ENCODE results near the gene XYLT1.
"Not testable (repeated sequence)": the region's sequence is repeated elsewhere in the genome, so short reads cannot be mapped to it uniquely, and the experiment has no call there.

Gene XYLT1

DNA sequence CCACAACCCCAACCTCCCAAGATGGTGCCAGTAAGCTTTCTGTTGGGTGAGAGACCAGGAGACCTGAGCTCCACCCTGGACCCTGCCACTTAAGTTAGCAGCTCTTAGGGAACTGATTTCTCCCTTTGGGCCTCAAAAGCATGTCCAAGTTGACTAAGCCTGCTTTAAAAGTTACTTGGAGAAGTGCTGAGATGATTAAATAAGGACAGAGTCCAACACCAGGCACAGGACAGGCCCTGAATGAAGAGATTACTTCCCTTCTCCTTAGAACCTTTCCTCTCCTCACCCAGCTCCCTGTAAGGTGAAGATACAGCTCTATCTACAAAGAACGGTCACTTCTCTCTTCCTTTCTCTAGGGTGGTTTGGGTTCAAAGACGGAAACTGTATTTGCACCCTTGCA lies 162.6 kb downstream of the XYLT1 start:
- DNase-seq (ENCODE audit: insufficient read length, low spot score), result no peak
- TF ChIP-seq POLR2A (IDR thresholded peaks at IDR 0.05; ENCODE audit: low read depth, low read length), result no peak
- FAIRE-seq, result no peak

DNA sequence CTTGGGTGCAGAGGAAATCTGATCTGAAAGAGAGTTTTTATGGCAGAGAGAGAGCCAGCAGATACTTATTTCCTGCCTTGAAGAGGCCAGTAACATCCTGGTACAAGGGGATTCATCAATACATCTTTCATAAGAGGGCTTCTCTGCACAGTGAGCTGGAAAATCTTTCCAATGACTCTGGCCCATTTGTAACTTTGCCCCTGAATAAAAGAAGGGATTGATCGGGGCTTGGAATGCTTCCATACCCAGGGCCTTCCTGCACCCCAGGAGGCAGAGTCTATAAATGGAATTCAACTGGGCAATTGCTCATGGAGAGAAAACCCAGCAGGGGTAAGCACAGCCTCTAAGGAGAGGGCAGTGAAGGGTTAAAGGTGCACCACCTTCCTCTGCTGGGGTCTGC lies 163.3 kb downstream of the XYLT1 start:
- FAIRE-seq (no peak), DNase-seq (ENCODE audit: insufficient read length, low spot score) (no peak)
- TF ChIP-seq POLR2A (IDR thresholded peaks at IDR 0.05; ENCODE audit: low read depth, low read length), result no peak

DNA sequence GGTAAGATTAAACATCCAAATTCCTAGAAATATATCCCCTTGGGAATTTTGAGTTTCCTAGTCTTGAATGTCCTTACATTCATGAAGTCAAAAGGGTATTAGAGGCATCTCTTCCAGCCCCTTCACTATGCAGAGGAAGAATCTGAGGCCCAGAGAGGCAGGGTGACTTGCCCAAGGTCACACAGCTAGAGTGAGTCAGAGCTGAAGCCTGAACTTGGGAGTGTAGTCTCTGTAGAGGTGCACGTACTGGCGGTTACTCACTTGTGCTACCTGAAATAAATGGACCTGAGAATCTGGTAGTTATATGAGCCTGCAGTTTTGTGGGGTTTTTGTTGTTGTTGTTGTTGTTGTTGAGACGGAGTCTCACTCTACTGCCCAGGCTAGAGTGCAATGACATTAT lies 164.0 kb downstream of the XYLT1 start:
- DNase-seq (ENCODE audit: insufficient read length, low spot score), result no peak
- TF ChIP-seq POLR2A (IDR thresholded peaks at IDR 0.05; ENCODE audit: low read depth, low read length), result no peak
- FAIRE-seq, result no peak

DNA sequence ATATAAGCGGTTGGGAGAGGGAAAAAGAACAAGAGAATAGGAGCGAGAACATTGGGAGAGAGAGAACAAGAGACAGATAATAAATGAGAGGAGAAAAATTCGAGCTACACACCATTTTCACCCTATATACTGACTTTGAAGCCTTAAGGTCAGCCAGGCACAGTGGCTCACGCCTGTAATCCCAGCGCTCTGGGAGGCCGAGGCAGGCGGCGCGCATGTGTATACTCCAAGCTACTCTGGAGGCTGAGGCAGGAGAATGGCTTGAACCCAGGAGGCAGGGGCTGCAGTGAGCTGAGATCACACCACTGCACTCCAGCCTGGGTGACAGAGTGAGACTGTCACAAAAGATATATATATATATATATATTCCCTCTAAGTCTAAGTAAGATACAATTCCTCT lies 164.5 kb downstream of the XYLT1 start:
- not testable (repeated sequence) for FAIRE-seq; DNase-seq (ENCODE audit: insufficient read length, low spot score)

GRCh38 chr16:17305694-17306093 lies 165.1 kb downstream of the XYLT1 start:
- TF ChIP-seq POLR2A (IDR thresholded peaks at IDR 0.05; ENCODE audit: low read depth, low read length), result no peak
- no peak for DNase-seq (ENCODE audit: insufficient read length, low spot score)
- no peak for FAIRE-seq

DNA sequence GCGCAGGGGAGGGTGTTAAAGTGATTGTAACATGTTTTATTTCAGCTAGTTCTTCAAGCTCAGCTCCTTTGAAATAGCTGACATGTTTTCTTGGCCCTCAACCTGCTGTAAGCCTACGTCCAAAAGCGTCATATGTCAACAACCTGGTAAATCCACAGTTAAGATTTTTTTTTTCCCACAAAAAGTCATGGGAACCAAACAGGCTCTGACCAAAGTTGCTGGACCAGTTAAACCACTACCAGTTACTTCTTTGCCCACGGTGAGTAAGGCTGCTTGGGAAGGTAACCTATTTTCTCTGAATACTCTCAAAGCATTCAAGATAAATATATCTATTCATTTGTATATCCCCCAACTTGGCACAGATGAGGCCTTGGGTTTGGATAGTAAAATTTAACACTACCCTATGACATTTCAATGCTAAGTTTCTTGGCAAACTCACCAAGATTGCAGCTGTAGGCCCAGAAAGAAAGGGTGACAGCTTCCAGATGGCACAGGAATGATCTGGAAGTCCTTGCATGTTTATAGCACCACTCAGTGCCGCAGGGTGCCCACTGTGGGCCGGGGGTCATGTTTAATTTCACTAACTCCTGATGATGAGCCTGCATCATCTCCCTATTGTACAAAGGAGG lies 166.2 kb downstream of the XYLT1 start:
- FAIRE-seq, result no peak
- no peak for DNase-seq (ENCODE audit: insufficient read length, low spot score)
- no peak for TF ChIP-seq POLR2A (IDR thresholded peaks at IDR 0.05; ENCODE audit: low read depth, low read length)

GRCh38 chr16:17304106-17304490 lies 166.7 kb downstream of the XYLT1 start:
- no peak for TF ChIP-seq POLR2A (IDR thresholded peaks at IDR 0.05; ENCODE audit: low read depth, low read length)
- FAIRE-seq (no peak), DNase-seq (ENCODE audit: insufficient read length, low spot score) (no peak)

DNA sequence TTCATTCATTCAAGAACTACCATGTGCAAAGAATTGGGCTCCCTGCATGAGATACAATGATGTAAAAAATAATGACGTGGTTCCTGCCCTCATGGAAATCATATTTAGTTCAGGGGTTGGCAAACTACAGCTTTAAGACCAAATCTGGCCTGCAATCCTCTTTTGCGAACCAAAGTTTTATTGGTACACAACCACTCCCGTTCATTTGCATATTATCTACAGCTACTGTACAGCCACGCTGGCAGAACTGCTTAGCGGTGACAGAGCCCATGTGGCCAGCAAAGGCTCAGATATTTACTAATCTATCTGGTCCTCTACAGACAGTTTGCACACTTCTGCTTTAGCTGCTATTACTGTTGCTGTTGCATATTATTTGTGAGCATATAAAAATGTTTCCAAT lies 167.7 kb downstream of the XYLT1 start:
- FAIRE-seq, result no peak
- no peak for DNase-seq (ENCODE audit: insufficient read length, low spot score)
- TF ChIP-seq POLR2A (IDR thresholded peaks at IDR 0.05; ENCODE audit: low read depth, low read length), result no peak

DNA sequence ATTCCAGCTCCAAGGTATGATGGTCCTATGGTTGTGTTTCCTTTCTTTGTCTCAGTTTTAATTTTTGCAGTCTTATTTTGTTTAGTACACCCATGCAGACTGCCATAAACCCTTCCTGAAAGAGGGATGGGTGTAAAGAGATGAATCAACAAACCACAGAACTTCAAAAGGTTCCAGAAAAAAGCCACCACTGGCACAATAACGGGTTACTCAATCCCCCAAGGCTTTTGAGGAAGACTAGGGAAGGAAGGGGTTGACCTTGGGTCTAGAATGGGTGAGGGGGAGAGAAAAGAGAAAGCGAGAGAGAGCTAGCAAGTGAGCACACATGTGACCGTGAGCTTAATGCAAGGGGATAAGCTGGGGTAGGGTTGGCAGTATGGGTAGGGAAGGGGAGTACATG lies 168.1 kb downstream of the XYLT1 start:
- no peak for TF ChIP-seq POLR2A (IDR thresholded peaks at IDR 0.05; ENCODE audit: low read depth, low read length)
- FAIRE-seq, result no peak
- DNase-seq (ENCODE audit: insufficient read length, low spot score), result no peak

DNA sequence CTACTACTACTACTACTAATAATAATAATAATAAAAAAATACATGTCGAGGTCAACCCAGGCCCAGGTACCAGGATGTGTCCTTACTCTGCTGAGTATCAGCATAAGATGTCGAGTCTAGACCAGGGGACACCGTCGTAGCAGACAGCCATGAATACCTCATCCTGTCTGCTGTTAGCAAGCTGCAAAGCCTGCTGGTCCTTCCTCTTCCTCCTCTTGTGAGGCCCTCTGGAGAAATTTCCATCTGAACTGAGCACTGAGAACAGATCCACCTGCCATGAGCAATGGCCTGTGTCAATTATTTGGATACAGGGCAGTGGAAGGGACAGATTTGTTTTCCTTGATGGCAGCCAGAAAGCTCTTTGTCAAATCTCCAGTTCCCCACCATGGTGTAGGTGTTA lies 168.5 kb downstream of the XYLT1 start:
- FAIRE-seq (no peak), DNase-seq (ENCODE audit: insufficient read length, low spot score) (no peak)
- TF ChIP-seq POLR2A (IDR thresholded peaks at IDR 0.05; ENCODE audit: low read depth, low read length), result no peak

DNA sequence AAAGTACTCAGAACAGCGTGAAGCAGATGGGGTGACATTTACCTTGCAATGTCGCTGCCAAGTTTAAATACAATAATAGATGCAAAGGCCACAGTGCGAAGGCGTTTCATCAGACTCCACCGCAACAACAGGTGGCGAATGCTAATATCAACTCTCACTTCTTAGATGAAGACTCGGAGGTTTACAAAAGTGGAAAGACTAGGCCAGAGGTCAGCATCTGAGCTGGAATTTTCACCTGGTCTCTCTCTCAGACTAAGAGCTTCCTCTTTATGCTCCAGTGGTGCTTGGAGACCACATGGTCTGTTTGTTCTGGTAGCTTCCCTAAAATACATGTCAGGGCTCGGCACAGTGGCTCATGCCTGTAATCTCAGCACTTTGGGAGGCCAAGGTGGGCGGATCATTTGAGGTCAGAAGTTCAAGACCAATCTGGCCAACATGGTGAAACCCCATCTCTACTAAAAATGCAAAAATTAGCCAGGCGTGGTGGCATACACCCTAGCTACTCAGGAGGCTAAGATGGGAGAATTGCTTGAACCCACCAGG lies 169.1 kb downstream of the XYLT1 start:
- FAIRE-seq (no peak), DNase-seq (ENCODE audit: insufficient read length, low spot score) (no peak)
- TF ChIP-seq POLR2A (IDR thresholded peaks at IDR 0.05; ENCODE audit: low read depth, low read length), result no peak

DNA sequence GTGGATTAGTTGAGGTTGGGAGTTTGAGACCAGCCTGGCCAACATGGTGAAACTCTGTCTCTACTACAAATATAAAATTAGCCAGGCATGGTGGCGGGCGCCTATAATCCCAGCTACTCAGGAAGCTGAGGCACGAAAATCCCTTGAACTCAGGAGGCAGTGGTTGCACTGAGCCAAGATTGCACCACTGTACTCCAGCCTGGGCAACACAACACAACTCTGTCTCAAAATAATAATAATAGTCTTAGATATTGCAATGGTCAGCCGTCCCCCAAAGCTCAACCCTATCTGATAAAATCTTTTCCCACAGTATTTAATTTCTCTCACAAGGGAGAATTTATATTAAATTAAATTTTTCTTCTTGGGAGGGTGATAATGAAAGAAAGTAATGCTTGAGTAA lies 169.6 kb downstream of the XYLT1 start:
- FAIRE-seq (no peak), DNase-seq (ENCODE audit: insufficient read length, low spot score) (no peak)
- TF ChIP-seq POLR2A (IDR thresholded peaks at IDR 0.05; ENCODE audit: low read depth, low read length), result no peak

DNA sequence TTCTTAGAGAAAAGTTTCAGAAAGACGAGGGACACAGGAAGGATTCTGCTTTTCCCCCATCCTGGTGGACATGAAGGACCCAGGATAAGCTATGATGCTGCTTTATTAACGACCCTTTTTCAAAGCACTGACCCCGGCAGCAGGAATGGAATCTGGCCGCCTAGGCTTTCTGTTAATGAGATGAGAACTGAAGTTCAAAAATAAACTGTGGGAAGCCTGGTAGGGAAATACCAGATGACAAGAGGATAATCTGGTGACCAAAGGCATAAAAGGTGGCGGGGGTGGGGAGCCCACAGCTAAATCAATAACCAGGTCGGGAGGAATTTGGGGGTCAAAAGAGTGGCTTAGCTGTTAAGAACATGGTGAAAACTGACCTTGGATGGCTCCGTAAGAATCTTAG lies 171.0 kb downstream of the XYLT1 start:
- DNase-seq (ENCODE audit: insufficient read length, low spot score), result no peak
- TF ChIP-seq POLR2A (IDR thresholded peaks at IDR 0.05; ENCODE audit: low read depth, low read length), result no peak
- no peak for FAIRE-seq

- no peak for FAIRE-seq
- no peak for DNase-seq (ENCODE audit: insufficient read length, low spot score)
- TF ChIP-seq POLR2A (IDR thresholded peaks at IDR 0.05; ENCODE audit: low read depth, low read length), result no peak
These were observed 172.5 kb downstream of the XYLT1 start for GRCh38 chr16:17298238-17298637.

- DNase-seq (ENCODE audit: insufficient read length, low spot score), result no peak
- FAIRE-seq, result no peak
- TF ChIP-seq POLR2A (IDR thresholded peaks at IDR 0.05; ENCODE audit: low read depth, low read length), result no peak
These were observed 174.3 kb downstream of the XYLT1 start for GRCh38 chr16:17296431-17296830.

DNA sequence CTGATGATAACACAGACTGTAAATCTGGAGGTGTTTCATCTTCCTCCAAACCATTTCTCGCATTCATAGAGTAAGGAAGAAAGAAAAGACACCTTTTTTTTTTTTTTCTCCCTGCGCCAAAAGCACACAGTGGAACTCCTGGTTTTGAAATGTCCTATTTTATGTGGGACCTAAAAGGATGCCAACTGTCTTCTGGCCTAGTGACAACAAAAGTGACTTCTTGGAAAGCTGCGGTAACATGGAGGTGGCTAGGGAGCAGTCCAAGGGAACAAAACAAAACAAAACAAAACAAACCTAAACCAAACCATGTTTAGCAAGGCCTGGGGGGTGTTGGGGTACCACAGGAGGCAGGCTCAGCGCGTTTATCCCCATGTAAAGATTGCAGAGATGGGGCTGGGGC lies 174.8 kb downstream of the XYLT1 start:
- no peak for FAIRE-seq
- no peak for DNase-seq (ENCODE audit: insufficient read length, low spot score)
- no peak for TF ChIP-seq POLR2A (IDR thresholded peaks at IDR 0.05; ENCODE audit: low read depth, low read length)
